ENCODE data around the gene ROBO3. TPM values are rescaled to one million over a fixed set of nuclear protein-coding genes. Genes with fewer than 3 reads are reported as not detected.

Gene ROBO3
- total and polyA plus RNA-seq, 10 of the 15 experiments (the other 5 are each of a cell fraction or from before 2014, with no cell fraction given), result 0.10 to 0.63 (median 0.31) TPM; not detected in 2

DNA sequence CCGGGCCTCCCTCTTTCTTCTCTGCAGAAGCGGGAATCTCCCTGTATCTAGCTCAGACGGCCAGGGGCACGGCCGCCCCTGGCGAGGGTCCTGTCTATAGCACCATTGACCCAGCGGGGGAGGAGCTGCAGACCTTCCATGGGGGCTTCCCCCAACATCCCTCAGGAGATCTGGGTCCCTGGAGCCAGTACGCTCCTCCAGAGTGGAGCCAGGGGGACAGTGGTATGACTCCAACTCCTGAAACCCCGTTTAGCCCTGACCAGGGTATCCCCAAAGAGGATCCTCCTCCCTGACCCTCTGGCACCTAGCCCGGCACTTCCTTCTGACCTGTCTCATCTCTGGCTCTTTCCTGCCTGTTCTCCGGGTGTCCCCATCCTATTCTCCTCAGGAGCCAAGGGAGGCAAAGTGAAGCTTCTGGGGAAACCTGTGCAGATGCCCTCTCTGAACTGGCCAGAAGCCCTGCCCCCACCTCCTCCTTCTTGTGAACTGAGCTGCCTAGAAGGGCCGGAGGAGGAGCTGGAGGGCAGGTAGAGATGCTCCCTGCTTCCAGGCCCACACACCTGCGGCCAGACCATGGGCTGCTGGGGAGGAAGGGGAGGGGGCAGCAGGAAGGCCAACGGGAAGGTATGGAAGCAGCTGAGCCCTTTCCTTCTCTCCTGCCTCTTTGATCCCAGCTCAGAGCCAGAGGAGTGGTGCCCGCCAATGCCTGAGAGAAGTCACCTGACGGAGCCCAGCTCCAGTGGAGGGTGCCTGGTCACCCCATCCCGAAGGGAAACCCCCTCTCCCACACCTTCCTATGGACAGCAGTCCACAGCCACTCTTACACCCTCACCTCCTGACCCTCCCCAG, 12.9 kb downstream of the ROBO3 start (continued):
- TF ChIP-seq RELB (IDR thresholded peaks at IDR 0.05; ENCODE audit: low read depth) (no peak), CUX1 (IDR thresholded peaks at IDR 0.05; ENCODE audit: insufficient replicate concordance, low read depth, low read length) (no peak), SP1 (IDR thresholded peaks at IDR 0.05; ENCODE audit: low read depth, low read length) (no peak), FOS (IDR thresholded peaks at IDR 0.05; ENCODE audit: borderline replicate concordance, extremely low read depth, insufficient read length) (no peak)
- TF ChIP-seq, protein P1, sequence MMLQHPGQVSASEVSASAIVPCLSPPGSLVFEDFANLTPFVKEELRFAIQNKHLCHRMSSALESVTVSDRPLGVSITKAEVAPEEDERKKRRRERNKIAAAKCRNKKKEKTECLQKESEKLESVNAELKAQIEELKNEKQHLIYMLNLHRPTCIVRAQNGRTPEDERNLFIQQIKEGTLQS (IDR thresholded peaks at IDR 0.05; ENCODE audit: borderline replicate concordance, extremely low read depth, low read depth, low read length), result no peak
